H9 (cell line): ENCODE measurements around the gene IREB2. TPM values are rescaled to one million over a fixed set of nuclear protein-coding genes. Genes with fewer than 3 reads are reported as not detected.

Experiments used
- DNase-seq: peaks from one replicate; pipeline ENCODE4 v3.0.0-alpha.2; 2017
- H2AFZ ChIP-seq: one replicate; pipeline ENCODE4 v1.6.1; 2013; ENCODE audit warnings: mild to moderate bottlenecking, low read length, control low read depth, moderate library complexity
- H2AK5ac ChIP-seq: 2 replicates; pipeline ENCODE4 v1.6.1; 2013; ENCODE audit warnings: low read length, control low read depth, mixed read lengths; ENCODE audit not compliant: insufficient read length
- H2BK120ac ChIP-seq: one replicate; pipeline ENCODE4 v1.6.1; 2013; ENCODE audit warnings: low read depth, mild to moderate bottlenecking, low read length, control low read depth, inconsistent platforms; ENCODE audit not compliant: poor library complexity, severe bottlenecking
- H2BK12ac ChIP-seq: 2 replicates; pipeline ENCODE4 v1.6.1; 2013; ENCODE audit warnings: low read length, control low read depth, mixed read lengths, low read depth; ENCODE audit not compliant: insufficient read length
- H2BK15ac ChIP-seq: 2 replicates; pipeline ENCODE4 v1.6.1; 2013; ENCODE audit warnings: low read depth, low read length, control low read depth
- H2BK20ac ChIP-seq: one replicate; pipeline ENCODE4 v1.6.1; 2013; ENCODE audit warnings: low read depth, mild to moderate bottlenecking, low read length, control low read depth, inconsistent platforms; ENCODE audit not compliant: poor library complexity, severe bottlenecking
- H2BK5ac ChIP-seq: 2 replicates; pipeline ENCODE4 v1.6.1; 2013; ENCODE audit warnings: low read length, control low read depth, mixed read lengths; ENCODE audit not compliant: insufficient read length
- H3K14ac ChIP-seq: 2 replicates; pipeline ENCODE4 v1.6.1; 2013; ENCODE audit warnings: low read length, control low read depth; ENCODE audit not compliant: insufficient read depth
- H3K18ac ChIP-seq: 2 replicates; pipeline ENCODE4 v1.6.1; 2013; ENCODE audit warnings: low read depth, mild to moderate bottlenecking, mixed read lengths, low read length, control low read depth; ENCODE audit not compliant: insufficient read length
- H3K23ac ChIP-seq: 2 replicates; pipeline ENCODE4 v1.6.1; 2013; ENCODE audit warnings: low read length, control low read depth, mixed read lengths, low read depth; ENCODE audit not compliant: insufficient read length
- H3K23me2 ChIP-seq: 2 replicates; pipeline ENCODE4 v1.6.1; 2013; ENCODE audit warnings: low read depth, mild to moderate bottlenecking, mixed read lengths, low read length, control low read depth; ENCODE audit not compliant: insufficient read length, poor library complexity, severe bottlenecking
- H3K27ac ChIP-seq: 2 replicates; pipeline ENCODE4 v1.5.1; 2013; ENCODE audit warnings: low read length, control low read depth, mixed read lengths, low read depth; ENCODE audit not compliant: insufficient read length
- H3K27me3 ChIP-seq: 2 replicates; pipeline ENCODE4 v1.6.1; 2013; ENCODE audit warnings: low read length, control low read depth, inconsistent platforms; ENCODE audit not compliant: insufficient read depth
- H3K4ac ChIP-seq: 2 replicates; pipeline ENCODE4 v1.6.1; 2013; ENCODE audit warnings: low read depth, mild to moderate bottlenecking, control low read depth, inconsistent platforms, low read length, moderate library complexity
- H3K4me1 ChIP-seq: 2 replicates; pipeline ENCODE4 v1.6.1; 2013; ENCODE audit warnings: low read length, control low read depth, inconsistent platforms; ENCODE audit not compliant: insufficient read depth
- H3K4me2 ChIP-seq: 2 replicates; pipeline ENCODE4 v1.6.1; 2013; ENCODE audit warnings: low read length, control low read depth, mixed read lengths; ENCODE audit not compliant: insufficient read length, insufficient read depth
- H3K56ac ChIP-seq: 2 replicates; pipeline ENCODE4 v1.6.1; 2013; ENCODE audit warnings: low read depth, mild to moderate bottlenecking, mixed read lengths, low read length, control low read depth; ENCODE audit not compliant: insufficient read length
- H3K79me1 ChIP-seq: 2 replicates; pipeline ENCODE4 v1.6.1; 2013; ENCODE audit warnings: low read depth, mild to moderate bottlenecking, moderate library complexity, low read length, control low read depth, inconsistent platforms; ENCODE audit not compliant: insufficient read depth, poor library complexity, severe bottlenecking
- H3K79me2 ChIP-seq: 2 replicates; pipeline ENCODE4 v1.6.1; 2013; ENCODE audit warnings: low read length, control low read depth, inconsistent platforms; ENCODE audit not compliant: insufficient read depth
- H3K9ac ChIP-seq: 2 replicates; pipeline ENCODE4 v1.6.1; 2013; ENCODE audit warnings: low read length, control low read depth, mixed read lengths; ENCODE audit not compliant: insufficient read length; ENCODE audit errors: extremely low read depth
- H3K9me3 ChIP-seq: one replicate; pipeline ENCODE4 v1.6.1; 2013; ENCODE audit warnings: low read depth, low read length, inconsistent platforms; ENCODE audit not compliant: control insufficient read depth
- H3T11ph ChIP-seq: one replicate; pipeline ENCODE4 v1.6.1; 2013; ENCODE audit warnings: mild to moderate bottlenecking, low read length, control low read depth, inconsistent platforms
- H4K20me1 ChIP-seq: one replicate; pipeline ENCODE4 v1.6.1; 2013; ENCODE audit not compliant: control insufficient read depth, insufficient read length, insufficient read depth
- H4K5ac ChIP-seq: 2 replicates; pipeline ENCODE4 v1.6.1; 2013; ENCODE audit warnings: low read depth, mild to moderate bottlenecking, mixed read lengths, low read length, control low read depth; ENCODE audit not compliant: insufficient read length
- H4K8ac ChIP-seq: replicated peaks from 2 replicates; pipeline ENCODE4 v1.6.1; 2013; ENCODE audit warnings: low read length, control low read depth, mixed read lengths, low read depth; ENCODE audit not compliant: insufficient read length
- H4K91ac ChIP-seq: 2 replicates; pipeline ENCODE4 v1.6.1; 2013; ENCODE audit warnings: low read depth, mild to moderate bottlenecking, moderate library complexity, mixed read lengths, low read length, control low read depth; ENCODE audit not compliant: insufficient read length
- H3K27ac Mint-ChIP-seq, 3 experiments: 2 replicates in 2 of 3; 3 replicates in 1 of 3; pipeline ENCODE4 v1.8.0; 2020 to 2021; ENCODE audit warnings: mixed read lengths in 3 of 3, mild to moderate bottlenecking in 1 of 3, moderate library complexity in 1 of 3
- H3K27me3 Mint-ChIP-seq: 2 replicates; pipeline ENCODE4 v1.8.0; 2021; ENCODE audit warnings: low read depth, mild to moderate bottlenecking, moderate library complexity, mixed read lengths
- H3K36me3 Mint-ChIP-seq, 3 experiments: 2 replicates in 2 of 3; 3 replicates in 1 of 3; pipeline ENCODE4 v1.8.0; 2020 to 2021; ENCODE audit warnings: low read depth in 3 of 3, mixed read lengths in 3 of 3; ENCODE audit not compliant: insufficient read depth in 1 of 3
- H3K4me1 Mint-ChIP-seq, 2 experiments: 2 replicates each; pipeline ENCODE4 v1.8.0; 2020; ENCODE audit warnings: mixed read lengths in 2 of 2
- H3K4me3 Mint-ChIP-seq, 2 experiments: 2 replicates in 1 of 2; 3 replicates in 1 of 2; pipeline ENCODE4 v1.8.0; 2020 to 2021; ENCODE audit warnings: mild to moderate bottlenecking in 2 of 2, mixed read lengths in 2 of 2, moderate library complexity in 1 of 2
- H3K9me3 Mint-ChIP-seq, 2 experiments: 2 replicates in 1 of 2; 3 replicates in 1 of 2; pipeline ENCODE4 v1.8.0; 2020; ENCODE audit warnings: mild to moderate bottlenecking in 2 of 2, mixed read lengths in 2 of 2, moderate library complexity in 1 of 2
- WGBS: extraction: QIAGEN DNeasy Blood & Tissue Kit; methylation state at CpG from one replicate; pipeline ENCODE4 v1.1.7; 2013; ENCODE audit warnings: missing lambda C conversion rate, low lambda C conversion rate, mixed read lengths; ENCODE audit not compliant: insufficient read length; ENCODE audit errors: extremely low coverage; 5-methylcytosine and 5-hydroxymethylcytosine counted together
- total RNA-seq: library from RNA; stranded (reverse); gene quantifications from 2 replicates; pipeline ENCODE4 v1.2.1, GENCODE V29; 2021
- TF ChIP-seq, protein P1 (sequence below): fragments of 200-600 bp; sonication (generic); conservative IDR thresholded peaks from 3 replicates; pipeline ENCODE4 v1.8.0; 2021; ENCODE audit warnings: antibody characterized with exemption, mild to moderate bottlenecking

IREB2 gene
- total RNA-seq, 1 experiment from 2014 or later, result 87.6 TPM

DNA sequence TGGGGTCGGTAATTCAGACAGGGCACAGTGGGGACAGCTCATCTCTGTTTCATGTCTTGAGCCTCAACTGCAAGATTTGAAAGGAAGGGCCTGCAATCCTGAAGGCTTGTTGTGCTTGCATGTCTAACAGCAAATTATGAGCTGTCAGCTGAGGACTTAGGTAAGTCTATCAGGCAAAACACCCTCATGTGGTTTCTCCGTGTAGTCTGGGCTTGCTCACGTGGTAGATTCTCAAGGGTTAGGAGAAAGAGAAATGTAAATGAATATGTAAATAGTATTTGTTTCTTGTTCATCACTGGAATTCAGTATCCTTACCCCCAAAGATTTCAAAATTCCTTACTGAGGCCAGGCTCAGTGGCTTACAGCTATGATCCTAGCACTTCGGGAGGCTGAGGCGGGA is 39.3 kb downstream of the IREB2 start:
- no peaks in the 10 kb centered on the region for H3K9me3 Mint-ChIP-seq
- Histone ChIP-seq H4K5ac (no peak overlapping the region), H3K27ac (no peak overlapping the region), H3K4me2 (no peak overlapping the region), H3T11ph (no peak overlapping the region), H3K4me1 (no peaks in the 10 kb centered on the region), H2BK12ac (no peak overlapping the region), H2BK15ac (no peak overlapping the region), H4K91ac (no peak overlapping the region), H3K14ac (no peak overlapping the region), H3K4ac (no peak overlapping the region), H3K27me3 (no peaks in the 10 kb centered on the region), H3K23me2 (no peaks in the 10 kb centered on the region), H3K9me3 (no peaks in the 10 kb centered on the region), H3K9ac (no peak overlapping the region), H3K79me1 (no peaks in the 10 kb centered on the region), H3K79me2 (no peaks in the 10 kb centered on the region), H2AFZ (no peak overlapping the region), H3K23ac (no peak overlapping the region), H2AK5ac (no peak overlapping the region), H2BK20ac (no peak overlapping the region), H4K20me1 (no peaks in the 10 kb centered on the region), H4K8ac (no peak overlapping the region), H3K56ac (no peak overlapping the region), H3K18ac (no peak overlapping the region), H2BK120ac (no peak overlapping the region), H2BK5ac (no peak overlapping the region)
- H3K36me3 Mint-ChIP-seq, result peaks cover 30 to 66% (median 55%) of the 10 kb centered on the region in 3 experiments; a peak in 6 of 7 replicates
- WGBS, result no CpG with 5 or more reads among the region's 5 CpGs
- H3K4me3 Mint-ChIP-seq, result no peak overlapping the region
- no peak for DNase-seq
- H3K4me1 Mint-ChIP-seq, result no peaks in the 10 kb centered on the region
- no peaks in the 10 kb centered on the region for H3K27me3 Mint-ChIP-seq
- no peak overlapping the region for H3K27ac Mint-ChIP-seq
- TF ChIP-seq, protein P1, sequence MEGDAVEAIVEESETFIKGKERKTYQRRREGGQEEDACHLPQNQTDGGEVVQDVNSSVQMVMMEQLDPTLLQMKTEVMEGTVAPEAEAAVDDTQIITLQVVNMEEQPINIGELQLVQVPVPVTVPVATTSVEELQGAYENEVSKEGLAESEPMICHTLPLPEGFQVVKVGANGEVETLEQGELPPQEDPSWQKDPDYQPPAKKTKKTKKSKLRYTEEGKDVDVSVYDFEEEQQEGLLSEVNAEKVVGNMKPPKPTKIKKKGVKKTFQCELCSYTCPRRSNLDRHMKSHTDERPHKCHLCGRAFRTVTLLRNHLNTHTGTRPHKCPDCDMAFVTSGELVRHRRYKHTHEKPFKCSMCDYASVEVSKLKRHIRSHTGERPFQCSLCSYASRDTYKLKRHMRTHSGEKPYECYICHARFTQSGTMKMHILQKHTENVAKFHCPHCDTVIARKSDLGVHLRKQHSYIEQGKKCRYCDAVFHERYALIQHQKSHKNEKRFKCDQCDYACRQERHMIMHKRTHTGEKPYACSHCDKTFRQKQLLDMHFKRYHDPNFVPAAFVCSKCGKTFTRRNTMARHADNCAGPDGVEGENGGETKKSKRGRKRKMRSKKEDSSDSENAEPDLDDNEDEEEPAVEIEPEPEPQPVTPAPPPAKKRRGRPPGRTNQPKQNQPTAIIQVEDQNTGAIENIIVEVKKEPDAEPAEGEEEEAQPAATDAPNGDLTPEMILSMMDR, result no peak
